Smooth muscle cell (in vitro differentiated cells): ENCODE results near the gene RAB11FIP5. TPM values are rescaled to one million over a fixed set of nuclear protein-coding genes. Genes with fewer than 3 reads are reported as not detected.

Experiments used
- DNase-seq: peaks from one replicate; lab custom pipeline; 2025; ENCODE audit not compliant: unreplicated experiment; lab: John Stamatoyannopoulos, UW
- H2AFZ ChIP-seq: fragments of 200-600 bp; sonication (generic); 2 replicates; pipeline ENCODE4 v1.6.0; 2016; ENCODE audit warnings: antibody characterized with exemption, low read depth, mild to moderate bottlenecking
- H3F3A ChIP-seq: fragments of 200-600 bp; sonication (generic); 2 replicates; pipeline ENCODE4 v1.6.0; 2017; ENCODE audit warnings: antibody characterized with exemption, low read depth
- H3K27ac ChIP-seq: fragments of 200-600 bp; sonication (generic); 2 replicates; pipeline ENCODE4 v1.5.1; 2016; ENCODE audit warnings: low read depth, mild to moderate bottlenecking
- H3K27me3 ChIP-seq: fragments of 200-600 bp; sonication (generic); 2 replicates; pipeline ENCODE4 v1.6.1; 2016; ENCODE audit warnings: low read depth, mild to moderate bottlenecking
- H3K36me3 ChIP-seq: fragments of 200-600 bp; sonication (generic); 2 replicates; pipeline ENCODE4 v1.5.1; 2016; ENCODE audit warnings: low read depth
- H3K4me1 ChIP-seq: fragments of 200-600 bp; sonication (generic); 2 replicates; pipeline ENCODE4 v1.5.1; 2016; ENCODE audit warnings: low read depth
- H3K4me2 ChIP-seq: fragments of 200-600 bp; sonication (generic); 2 replicates; pipeline ENCODE4 v1.6.0; 2016; ENCODE audit warnings: mild to moderate bottlenecking
- H3K4me3 ChIP-seq: fragments of 200-600 bp; sonication (generic); 2 replicates; pipeline ENCODE4 v1.5.1; 2016; ENCODE audit warnings: mild to moderate bottlenecking
- H3K79me2 ChIP-seq: fragments of 200-600 bp; sonication (generic); 2 replicates; pipeline ENCODE4 v1.6.0; 2016; ENCODE audit warnings: low read depth, mild to moderate bottlenecking
- H3K9ac ChIP-seq: fragments of 200-600 bp; sonication (generic); 2 replicates; pipeline ENCODE4 v1.6.0; 2016; ENCODE audit warnings: low read depth
- H3K9me3 ChIP-seq: fragments of 200-600 bp; sonication (generic); replicated peaks from 2 replicates; pipeline ENCODE4 v1.5.1; 2016; ENCODE audit warnings: low read depth
- H4K20me1 ChIP-seq: fragments of 200-600 bp; sonication (generic); 2 replicates; pipeline ENCODE4 v1.6.0; 2016; ENCODE audit warnings: low read depth
- WGBS: methylation state at CpG from one replicate; pipeline ENCODE4 v1.1.7; 2016; ENCODE audit warnings: low lambda C conversion rate; 5-methylcytosine and 5-hydroxymethylcytosine counted together
- polyA plus RNA-seq: library from polyadenylated mRNA; unstranded; fragments of >200 nt; fragmentation: Nextera tagmentation; extraction: Ambion mirVana; gene quantifications from 2 replicates; pipeline ENCODE4 v1.2.1, GENCODE V29; 2016
- total RNA-seq: library from RNA; depleted of rRNA; stranded (reverse); fragments of >200 nt; gene quantifications from 2 replicates; pipeline ENCODE4 v1.2.3, GENCODE V29; 2014
- TF ChIP-seq, protein P1 (sequence below): fragments of 200-600 bp; sonication (generic); IDR thresholded peaks from 2 replicates; pipeline ENCODE4 v1.5.1; 2017; ENCODE audit warnings: borderline replicate concordance, mild to moderate bottlenecking, antibody characterized with exemption; ENCODE audit not compliant: insufficient read depth, poor library complexity, severe bottlenecking

Gene RAB11FIP5
- total and polyA plus RNA-seq, 2 experiments from 2014 or later = 23.3 to 31.3 TPM

DNA sequence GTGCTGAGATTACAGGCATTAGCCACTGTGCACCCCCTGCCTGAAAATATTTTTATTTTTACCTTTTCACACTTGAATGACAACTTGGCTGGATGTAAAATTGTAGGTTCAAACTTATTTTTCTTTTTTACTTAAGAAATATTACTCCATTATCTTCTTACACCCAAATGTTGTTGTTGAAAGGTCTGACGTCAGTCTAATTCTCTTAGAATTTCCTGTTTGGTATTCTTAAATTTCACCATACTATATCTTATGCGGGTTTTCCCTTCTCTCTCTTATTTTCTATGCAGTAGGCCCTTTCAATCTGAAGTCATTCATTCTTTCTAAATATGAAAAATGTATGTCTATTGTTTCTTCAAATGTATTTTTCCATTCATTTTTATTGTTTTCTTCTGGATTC lies 29.1 kb upstream of the RAB11FIP5 start:
- H3K36me3 ChIP-seq = no peaks in the 10 kb centered on the region
- TF ChIP-seq, protein P1, sequence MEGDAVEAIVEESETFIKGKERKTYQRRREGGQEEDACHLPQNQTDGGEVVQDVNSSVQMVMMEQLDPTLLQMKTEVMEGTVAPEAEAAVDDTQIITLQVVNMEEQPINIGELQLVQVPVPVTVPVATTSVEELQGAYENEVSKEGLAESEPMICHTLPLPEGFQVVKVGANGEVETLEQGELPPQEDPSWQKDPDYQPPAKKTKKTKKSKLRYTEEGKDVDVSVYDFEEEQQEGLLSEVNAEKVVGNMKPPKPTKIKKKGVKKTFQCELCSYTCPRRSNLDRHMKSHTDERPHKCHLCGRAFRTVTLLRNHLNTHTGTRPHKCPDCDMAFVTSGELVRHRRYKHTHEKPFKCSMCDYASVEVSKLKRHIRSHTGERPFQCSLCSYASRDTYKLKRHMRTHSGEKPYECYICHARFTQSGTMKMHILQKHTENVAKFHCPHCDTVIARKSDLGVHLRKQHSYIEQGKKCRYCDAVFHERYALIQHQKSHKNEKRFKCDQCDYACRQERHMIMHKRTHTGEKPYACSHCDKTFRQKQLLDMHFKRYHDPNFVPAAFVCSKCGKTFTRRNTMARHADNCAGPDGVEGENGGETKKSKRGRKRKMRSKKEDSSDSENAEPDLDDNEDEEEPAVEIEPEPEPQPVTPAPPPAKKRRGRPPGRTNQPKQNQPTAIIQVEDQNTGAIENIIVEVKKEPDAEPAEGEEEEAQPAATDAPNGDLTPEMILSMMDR = no peak
- H3K4me3 ChIP-seq = no peak overlapping the region
- no peak overlapping the region for H2AFZ ChIP-seq
- no peaks in the 10 kb centered on the region for H3K4me1 ChIP-seq
- no peaks in the 10 kb centered on the region for H3K79me2 ChIP-seq
- WGBS = 90% methylated on average over 2 of the region's 2 CpGs
- no peak for DNase-seq
- no peak overlapping the region for H3K27ac ChIP-seq
- H3K9me3 ChIP-seq = no peaks in the 10 kb centered on the region
- H3K9ac ChIP-seq = no peak overlapping the region
- no peak overlapping the region for H3K4me2 ChIP-seq
- H3K27me3 ChIP-seq = peaks cover 8% of the 10 kb centered on the region
- H4K20me1 ChIP-seq = no peaks in the 10 kb centered on the region
- H3F3A ChIP-seq = no peaks in the 10 kb centered on the region

DNA sequence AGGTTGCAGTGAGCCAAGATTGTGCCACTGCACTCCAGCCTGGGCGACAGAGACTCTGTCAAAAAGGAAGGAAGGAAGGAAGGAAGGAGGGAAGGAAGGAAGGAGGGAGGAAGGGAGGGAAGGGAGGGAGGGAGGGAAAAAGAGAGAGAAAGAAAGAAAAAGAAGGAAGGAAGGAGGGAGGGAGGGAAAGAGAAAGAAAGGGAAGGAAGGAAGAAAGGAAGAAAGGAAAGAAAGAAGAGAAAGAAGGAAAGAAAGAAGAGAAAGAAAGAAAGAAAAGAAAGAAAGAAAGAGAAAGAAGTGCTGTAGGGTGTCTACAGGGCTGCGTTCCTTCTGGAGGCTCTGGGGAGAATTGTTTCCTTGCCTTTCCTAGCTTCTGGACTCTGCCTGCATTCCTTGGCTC lies 22.5 kb upstream of the RAB11FIP5 start:
- H3K4me2 ChIP-seq = no peak overlapping the region
- no peak overlapping the region for H3K27ac ChIP-seq
- no peak overlapping the region for H3K4me3 ChIP-seq
- 83% methylated on average over 2 of the region's 2 CpGs for WGBS
- TF ChIP-seq, protein P1 = no peak
- no peak for DNase-seq
- no peaks in the 10 kb centered on the region for H3F3A ChIP-seq
- no peaks in the 10 kb centered on the region for H3K4me1 ChIP-seq
- no peaks in the 10 kb centered on the region for H3K79me2 ChIP-seq
- H3K27me3 ChIP-seq = no peaks in the 10 kb centered on the region
- no peak overlapping the region for H3K9ac ChIP-seq
- no peaks in the 10 kb centered on the region for H3K9me3 ChIP-seq
- H3K36me3 ChIP-seq = no peaks in the 10 kb centered on the region
- H2AFZ ChIP-seq = no peak overlapping the region
- no peaks in the 10 kb centered on the region for H4K20me1 ChIP-seq

DNA sequence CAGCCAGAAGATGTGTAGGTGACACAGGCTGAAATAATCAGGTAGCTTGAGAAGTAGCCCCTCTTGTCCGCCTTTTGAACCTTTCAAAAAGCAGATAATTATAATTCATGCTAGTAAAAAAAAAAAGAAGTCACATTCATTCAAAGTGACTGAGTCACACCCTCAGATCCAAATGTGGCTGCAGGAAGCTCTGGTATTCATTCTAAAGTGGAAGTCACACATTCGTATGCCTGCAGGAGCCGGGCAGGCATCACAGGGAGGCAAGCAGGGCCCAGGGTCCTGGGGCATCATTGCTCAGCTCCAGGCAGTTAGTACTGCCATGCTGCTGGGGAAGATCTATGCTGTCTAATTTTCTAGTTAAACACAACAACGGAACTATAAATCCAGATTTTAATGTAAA lies 21.7 kb upstream of the RAB11FIP5 start:
- DNase-seq = no peak

More for the DNA sequence above, 21.7 kb upstream of the RAB11FIP5 start:
- TF ChIP-seq, protein P1 = no peak
- H3F3A ChIP-seq = no peaks in the 10 kb centered on the region
- H3K4me2 ChIP-seq = no peak overlapping the region
- WGBS = 67% methylated on average over 4 of the region's 4 CpGs
- H3K4me1 ChIP-seq = no peaks in the 10 kb centered on the region
- no peaks in the 10 kb centered on the region for H3K9me3 ChIP-seq
- H3K79me2 ChIP-seq = no peaks in the 10 kb centered on the region
- no peak overlapping the region for H2AFZ ChIP-seq
- no peaks in the 10 kb centered on the region for H3K27me3 ChIP-seq
- H3K4me3 ChIP-seq = no peak overlapping the region
- no peak overlapping the region for H3K27ac ChIP-seq
- no peaks in the 10 kb centered on the region for H4K20me1 ChIP-seq
- H3K36me3 ChIP-seq = no peaks in the 10 kb centered on the region
- H3K9ac ChIP-seq = no peak overlapping the region
